LNCaP clone FGC (cell line): ENCODE results near the gene CC2D1A.

Source experiments
- DNase-seq: peaks from one replicate; pipeline ENCODE4 v3.0.0-alpha.2; 2011; ENCODE audit warnings: low read depth
- H3K4me3 ChIP-seq: 2 replicates; pipeline ENCODE4 v1.5.1; 2011; ENCODE audit warnings: mild to moderate bottlenecking, low read depth, low read length, control low read depth
- TF ChIP-seq, protein P1 (sequence below): IDR thresholded peaks from 2 replicates; pipeline ENCODE4 v1.5.1; 2012; ENCODE audit warnings: mild to moderate bottlenecking; ENCODE audit not compliant: control insufficient read depth, insufficient read depth; ENCODE audit errors: extremely low read depth

Gene CC2D1A

DNA sequence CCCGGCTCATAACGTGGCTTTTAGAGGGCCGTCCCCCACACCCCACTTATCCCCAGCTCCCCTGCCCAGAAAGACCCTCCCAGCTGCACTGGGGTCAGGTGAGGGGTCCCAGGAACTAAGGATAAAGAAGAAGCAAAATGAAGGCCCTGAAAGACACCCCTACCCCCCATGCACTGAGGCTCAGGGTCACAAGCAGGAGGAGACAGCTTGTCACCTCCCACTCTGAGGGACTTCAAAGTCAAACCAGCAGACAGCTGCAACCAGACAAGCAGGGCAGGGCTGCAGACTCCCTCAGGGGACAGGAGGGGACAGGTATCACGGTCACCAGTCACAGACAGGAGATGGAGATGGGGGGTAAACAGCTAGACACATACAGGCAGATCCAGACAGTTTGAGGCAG is 35.1 kb upstream of the CC2D1A start:
- TF ChIP-seq, protein P1, sequence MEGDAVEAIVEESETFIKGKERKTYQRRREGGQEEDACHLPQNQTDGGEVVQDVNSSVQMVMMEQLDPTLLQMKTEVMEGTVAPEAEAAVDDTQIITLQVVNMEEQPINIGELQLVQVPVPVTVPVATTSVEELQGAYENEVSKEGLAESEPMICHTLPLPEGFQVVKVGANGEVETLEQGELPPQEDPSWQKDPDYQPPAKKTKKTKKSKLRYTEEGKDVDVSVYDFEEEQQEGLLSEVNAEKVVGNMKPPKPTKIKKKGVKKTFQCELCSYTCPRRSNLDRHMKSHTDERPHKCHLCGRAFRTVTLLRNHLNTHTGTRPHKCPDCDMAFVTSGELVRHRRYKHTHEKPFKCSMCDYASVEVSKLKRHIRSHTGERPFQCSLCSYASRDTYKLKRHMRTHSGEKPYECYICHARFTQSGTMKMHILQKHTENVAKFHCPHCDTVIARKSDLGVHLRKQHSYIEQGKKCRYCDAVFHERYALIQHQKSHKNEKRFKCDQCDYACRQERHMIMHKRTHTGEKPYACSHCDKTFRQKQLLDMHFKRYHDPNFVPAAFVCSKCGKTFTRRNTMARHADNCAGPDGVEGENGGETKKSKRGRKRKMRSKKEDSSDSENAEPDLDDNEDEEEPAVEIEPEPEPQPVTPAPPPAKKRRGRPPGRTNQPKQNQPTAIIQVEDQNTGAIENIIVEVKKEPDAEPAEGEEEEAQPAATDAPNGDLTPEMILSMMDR, result no peak
- DNase-seq, result no peak
- no peak overlapping the region for H3K4me3 ChIP-seq

DNA sequence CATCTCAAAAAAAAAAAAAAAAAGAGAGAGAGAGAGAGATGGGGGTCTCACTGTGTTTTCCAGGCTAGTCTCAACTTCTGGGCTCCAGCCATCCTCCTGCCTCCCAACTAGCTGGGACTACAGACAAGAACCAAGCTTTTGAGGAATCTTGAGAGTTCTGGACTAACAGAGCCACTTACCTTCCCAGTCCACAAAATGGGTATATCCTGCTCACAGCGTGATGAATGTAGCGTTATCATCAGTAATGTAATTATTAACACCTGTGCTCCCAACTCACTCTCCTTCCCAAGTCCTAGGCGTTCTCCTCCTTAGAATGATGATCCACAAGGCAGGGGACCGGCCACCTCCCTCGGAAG is 33.7 kb upstream of the CC2D1A start:
- DNase-seq, result no peak
- H3K4me3 ChIP-seq, result no peak overlapping the region
- TF ChIP-seq, protein P1, result no peak

DNA sequence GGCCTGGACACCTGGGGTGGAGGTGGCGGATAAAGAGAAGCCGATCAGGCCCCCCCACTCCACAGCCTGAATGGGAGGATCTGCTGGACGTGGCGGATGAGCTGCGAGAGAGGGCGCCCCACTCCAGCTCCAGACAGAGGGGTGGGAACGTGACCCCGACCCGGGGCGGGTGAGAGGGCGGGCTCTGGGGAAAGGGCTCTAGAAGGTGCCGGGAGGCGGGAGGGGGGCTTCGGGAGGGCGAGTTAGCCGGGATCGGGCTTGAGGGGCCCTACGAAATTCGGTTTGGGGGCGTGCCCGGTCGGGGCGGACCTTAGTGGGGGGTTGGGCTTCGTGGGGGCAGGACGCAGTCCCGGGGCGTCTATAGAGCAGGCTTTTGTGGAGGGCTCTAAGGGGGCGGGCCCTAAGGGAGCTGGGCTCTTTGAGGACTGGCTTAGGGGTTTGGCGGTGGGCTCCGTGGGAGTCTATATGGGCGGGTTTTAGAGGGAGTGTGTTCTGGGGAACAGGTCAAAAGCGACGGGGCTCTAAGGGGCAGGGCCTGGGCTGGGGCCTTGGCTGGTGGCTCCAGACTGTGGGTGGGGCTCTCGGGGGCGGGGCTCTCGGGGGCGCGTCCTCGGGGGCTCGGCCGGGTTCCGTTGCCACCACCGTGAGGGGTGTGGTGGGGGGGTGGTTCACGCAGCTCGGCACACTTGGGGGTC is 33.2 kb upstream of the CC2D1A start:
- TF ChIP-seq, protein P1, result no peak
- DNase-seq, result no peak
- H3K4me3 ChIP-seq, result no peak overlapping the region

DNA sequence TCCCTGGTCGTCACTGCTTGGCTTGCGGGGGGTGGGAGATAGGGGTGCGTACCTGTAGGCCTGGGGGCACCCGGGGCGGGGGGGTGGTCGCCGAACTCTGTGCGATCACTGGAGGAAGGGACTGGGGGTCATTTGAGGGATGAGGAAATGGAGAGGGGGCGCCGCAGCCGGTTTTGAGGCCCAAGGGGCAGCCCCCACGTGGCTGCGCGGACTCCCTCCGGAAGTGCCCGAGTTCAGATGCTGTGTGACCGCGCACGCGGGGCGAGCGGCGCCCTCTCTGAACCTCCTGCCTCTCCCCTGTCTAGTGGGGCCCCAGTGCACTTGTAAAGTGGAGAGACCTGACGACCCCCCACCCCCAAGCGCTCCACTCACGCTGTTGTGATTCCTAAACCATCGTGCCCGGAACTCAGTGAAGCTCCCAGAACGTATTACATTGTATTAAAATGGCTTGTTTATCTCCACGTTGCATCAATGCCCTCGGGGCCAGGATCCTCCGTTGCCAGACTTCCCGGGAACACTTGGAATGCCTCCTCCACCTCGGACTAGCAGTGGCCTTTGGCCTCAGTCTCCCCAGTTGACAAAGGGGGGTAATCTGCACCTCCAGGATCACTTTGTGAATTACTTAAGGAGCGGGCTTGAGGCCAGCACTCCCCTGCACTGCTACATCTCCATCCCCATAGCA is 32.0 kb upstream of the CC2D1A start:
- H3K4me3 ChIP-seq, result no peak overlapping the region
- no peak for DNase-seq
- TF ChIP-seq, protein P1, result no peak

DNA sequence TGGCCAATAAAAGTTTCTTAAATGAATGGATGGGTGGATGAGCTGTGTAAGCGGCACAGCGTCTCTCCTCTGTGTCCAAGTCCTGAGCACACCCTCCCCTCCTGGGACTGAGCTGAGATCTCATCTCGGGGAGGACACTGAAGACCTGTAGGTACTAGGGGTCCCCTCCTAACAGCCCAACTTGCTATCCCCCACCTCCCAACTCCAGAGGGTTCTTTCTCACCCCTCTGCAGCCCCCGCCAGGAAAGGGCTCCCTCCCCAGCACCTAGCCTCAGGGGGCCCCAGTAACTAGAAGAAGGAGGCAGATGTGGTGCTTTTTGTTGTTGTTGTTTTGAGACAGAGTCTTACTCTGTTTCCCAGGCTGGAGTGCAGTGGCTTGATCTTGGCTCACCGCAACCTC is 30.2 kb upstream of the CC2D1A start:
- no peak for DNase-seq
- TF ChIP-seq, protein P1, result no peak
- no peak overlapping the region for H3K4me3 ChIP-seq

DNA sequence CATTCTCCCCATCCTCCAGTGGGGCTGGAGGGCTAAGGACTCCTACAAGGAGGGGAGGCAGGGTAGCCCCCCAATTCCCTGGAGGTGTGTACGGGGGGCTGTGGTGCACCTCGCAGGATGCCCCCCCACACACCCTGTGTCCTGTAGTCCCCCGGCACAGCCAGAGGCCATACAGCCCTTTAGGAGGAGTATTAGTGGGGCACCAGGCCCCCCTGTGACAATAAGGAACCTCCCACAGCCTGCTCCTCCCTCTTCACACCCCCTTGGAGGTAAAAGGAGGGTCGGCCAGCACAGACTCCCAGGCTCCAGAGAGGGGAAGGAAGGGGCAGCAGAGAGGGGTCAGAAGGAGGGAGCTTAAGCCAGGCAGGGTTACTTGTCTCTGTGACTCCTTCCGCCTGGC is 29.2 kb upstream of the CC2D1A start, which contains the start of gene NANOS3:
TSS of gene NANOS3 (plus strand) at position 301 of the 400 bp plus-strand sequence. CDS start 115 bp downstream, outside the sequence.
- TF ChIP-seq, protein P1, result no peak
- no peak for DNase-seq

DNA sequence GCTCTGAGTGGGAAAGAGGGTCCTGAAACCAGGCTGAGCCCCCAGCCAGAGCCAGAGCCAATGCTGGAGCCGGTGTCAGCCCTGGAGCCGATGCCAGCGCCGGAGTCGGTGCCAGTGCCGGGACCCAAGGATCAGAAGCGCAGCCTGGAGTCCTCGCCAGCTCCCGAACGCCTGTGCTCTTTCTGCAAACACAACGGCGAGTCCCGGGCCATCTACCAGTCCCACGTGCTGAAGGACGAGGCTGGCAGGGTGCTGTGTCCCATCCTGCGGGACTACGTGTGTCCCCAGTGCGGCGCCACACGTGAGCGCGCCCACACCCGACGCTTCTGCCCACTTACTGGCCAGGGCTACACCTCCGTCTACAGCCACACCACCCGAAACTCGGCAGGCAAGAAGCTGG is 28.7 kb upstream of the CC2D1A start:
- no peak for DNase-seq
- TF ChIP-seq, protein P1, result no peak
- no peak overlapping the region for H3K4me3 ChIP-seq

More for the DNA sequence above, 29.2 kb upstream of the CC2D1A start, which contains the start of gene NANOS3:
- no peak within 1 kb of the TSS for H3K4me3 ChIP-seq
